NOMO-1 treated with dmso at 0.1 percent for 144 hours (cell line): ENCODE measurements around the gene TCHP.
A peak's percentile ranks its signal among the peaks of the same experiment; 100 is the strongest.
"Not testable (repeated sequence)": the region's sequence is repeated elsewhere in the genome, so short reads cannot be mapped to it uniquely, and the experiment has no call there.

Source experiments
- DNase-seq: peaks from one replicate; lab custom pipeline; 2025; ENCODE audit not compliant: unreplicated experiment; lab: John Stamatoyannopoulos, UW

TCHP gene

DNA sequence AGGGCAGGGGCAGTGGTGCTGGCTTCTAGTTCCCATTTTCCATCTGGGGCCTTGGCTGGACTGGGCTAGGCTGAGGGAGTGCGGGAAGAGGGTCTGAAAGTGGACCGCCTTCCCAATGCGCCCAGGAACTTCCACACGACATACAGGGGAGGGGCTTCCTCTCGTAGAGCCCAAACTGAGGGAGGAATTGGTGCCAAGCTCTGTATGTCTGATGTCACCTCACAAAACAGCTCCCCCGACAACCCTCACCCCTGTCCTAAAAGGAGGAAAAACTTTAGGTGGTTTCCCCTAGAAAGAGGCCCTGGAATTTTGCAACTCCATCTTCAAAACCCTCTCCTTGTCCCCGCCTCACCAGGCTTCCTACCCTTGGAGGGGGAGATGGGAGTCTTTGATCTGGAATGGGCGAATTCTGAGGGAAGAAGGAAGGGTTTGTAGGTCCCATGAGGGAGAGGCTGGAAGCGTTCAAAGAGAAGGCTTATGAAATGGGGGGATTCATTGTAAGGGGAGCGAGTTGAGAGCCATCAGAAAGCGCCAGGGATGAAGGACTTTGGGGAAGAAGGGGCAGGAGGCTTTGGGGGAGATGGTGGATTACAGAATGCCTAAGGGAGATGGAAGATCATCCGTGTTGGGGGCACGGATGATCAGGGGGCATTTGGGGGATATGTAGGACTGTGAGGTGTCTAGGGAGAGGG lies 20.6 kb upstream of the TCHP start:
- DNase-seq = no peak

DNA sequence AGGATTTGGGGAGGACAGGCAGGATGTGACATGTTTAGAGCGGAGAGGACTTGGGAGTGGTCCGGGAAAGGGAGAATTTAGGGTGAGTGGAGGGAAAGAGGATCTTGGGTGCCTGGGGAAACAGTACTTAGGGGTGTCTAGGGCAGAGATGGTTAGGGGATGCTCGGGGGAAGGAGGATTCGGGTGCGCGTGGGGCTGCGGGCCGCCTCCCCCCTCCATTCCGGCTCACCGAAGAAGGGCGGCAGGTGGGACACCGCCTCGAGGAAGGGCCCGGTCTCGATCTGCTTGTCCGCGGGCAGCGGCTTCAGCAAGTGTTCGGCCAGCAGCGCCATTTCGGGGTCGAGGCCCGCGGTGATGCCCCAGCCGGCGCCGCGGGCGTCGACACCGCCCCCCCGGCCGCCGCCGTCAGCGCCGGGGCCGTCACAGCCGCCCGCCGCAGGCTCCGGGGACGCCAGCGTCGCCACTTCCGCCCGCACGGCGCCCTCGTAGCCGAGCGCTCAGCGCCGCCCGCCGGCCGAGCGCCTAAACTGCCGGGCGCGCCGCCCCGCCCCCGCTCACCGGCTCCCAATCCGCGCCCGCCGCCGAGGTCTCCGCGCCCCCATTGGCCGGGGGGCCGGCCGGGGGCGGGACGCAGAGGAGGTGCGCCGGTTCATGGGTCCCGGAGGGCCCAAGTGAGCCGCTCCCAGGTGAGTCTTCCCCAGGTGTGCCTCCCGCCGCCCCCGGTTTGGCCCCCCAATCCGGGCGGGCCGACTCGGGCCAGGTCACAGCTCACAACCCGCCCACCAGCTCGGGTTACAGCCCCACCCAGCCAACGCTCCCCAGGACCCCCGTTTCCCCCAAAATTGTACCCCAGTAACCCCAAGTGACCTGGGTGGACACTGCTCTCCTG lies 19.8 kb upstream of the TCHP start, which contains the start of gene GLTP:
TSS of gene GLTP (minus strand) at position 499 of the 889 bp plus-strand sequence. CDS start at position 332, 167 bp downstream.
- DNase-seq = peak; percentile 74

GRCh38 chr12:109880938-109881337 lies 19.1 kb upstream of the TCHP start:
- no peak for DNase-seq

GRCh38 chr12:109881752-109882151 lies 18.3 kb upstream of the TCHP start:
- DNase-seq = no peak

GRCh38 chr12:109883461-109883860 lies 16.6 kb upstream of the TCHP start:
- no peak for DNase-seq

- no peak for DNase-seq
Measured at GRCh38 chr12:109885616-109886015, 14.5 kb upstream of the TCHP start.

DNA sequence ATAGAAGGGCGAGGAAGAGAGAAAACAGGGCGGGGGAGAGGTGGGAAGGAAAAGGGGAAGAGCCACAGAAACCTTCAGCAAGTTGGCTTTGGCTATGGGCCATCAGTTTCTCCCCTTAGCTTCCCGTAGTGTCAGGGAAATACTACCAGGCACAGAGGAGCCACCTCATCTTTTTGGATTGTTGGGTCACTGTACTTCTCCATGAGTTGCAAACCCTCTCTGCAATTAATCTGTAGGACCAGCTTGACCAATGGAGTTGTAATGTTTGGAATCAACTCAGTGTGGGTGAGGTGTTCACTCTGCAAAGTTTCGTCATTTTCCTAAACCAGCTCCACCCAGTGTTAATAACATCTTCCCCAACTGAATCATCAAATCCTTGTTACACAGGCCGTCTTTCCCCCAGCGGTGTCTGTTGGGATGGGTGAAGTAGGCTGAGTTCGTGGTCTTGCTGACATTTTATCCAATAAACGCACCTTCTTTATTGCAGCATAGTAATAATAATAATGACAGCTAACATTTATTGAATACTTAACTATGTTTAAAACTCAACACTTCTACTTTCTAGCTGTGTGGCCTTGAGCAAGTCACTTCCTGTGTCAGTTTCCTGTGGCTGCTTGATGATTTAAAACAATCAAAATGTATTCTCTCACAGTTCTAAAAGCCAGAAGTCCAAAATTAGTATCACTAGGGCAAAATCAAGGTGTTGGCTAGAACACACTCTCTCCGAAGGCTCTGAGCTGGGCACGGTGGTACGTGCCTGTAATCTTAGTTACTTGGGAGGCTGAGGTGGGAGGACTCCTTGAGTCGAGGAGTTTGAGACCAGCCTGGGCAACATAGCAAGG lies 11.7 kb upstream of the TCHP start:
- DNase-seq = peak; percentile 74

DNA sequence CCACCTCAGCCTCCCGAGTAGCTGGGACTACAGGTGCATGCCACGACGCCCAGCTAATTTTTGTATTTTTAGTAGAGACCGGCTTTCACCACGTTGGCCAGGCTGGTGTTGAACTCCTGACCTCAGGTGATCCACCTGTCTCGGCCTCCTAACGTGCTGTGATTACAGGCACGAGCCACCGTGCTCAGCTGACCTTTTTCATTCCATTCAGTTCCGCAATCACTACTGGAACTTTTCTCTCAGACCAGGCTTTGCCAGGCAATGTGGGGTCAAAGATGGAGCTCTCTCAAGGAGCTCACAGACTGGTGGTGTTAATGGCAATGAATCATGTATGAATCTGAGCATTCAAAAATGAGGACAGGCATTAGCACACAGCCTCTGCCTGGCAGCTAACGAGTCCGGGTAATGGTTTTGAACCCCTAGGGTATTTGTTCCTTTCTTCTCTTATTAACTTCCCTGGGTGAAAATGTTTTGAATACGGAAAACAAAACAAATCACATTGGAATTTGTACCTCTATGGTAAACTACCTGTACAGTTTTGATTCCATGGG lies 9.4 kb upstream of the TCHP start:
- DNase-seq = no peak

DNA sequence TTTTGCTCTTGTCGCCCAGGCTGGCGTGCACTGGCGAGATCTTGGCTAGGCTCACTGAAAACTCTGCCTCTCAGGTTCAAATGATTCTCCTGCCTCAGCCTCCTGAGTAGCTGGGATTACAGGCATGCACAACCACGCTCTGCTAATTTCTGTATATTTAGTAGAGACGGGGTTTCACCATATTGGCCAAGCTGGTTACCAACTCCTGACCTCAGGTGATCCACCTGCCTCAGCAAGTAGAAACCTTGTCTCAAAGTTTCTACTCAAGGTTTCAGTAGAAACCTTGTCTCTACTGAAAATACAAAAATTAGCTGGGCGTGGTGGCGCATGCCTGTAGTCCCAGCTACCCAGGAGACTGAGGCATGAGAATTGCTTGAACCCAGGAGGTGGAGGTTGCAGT lies 8.3 kb upstream of the TCHP start:
- DNase-seq = not testable (repeated sequence)

DNA sequence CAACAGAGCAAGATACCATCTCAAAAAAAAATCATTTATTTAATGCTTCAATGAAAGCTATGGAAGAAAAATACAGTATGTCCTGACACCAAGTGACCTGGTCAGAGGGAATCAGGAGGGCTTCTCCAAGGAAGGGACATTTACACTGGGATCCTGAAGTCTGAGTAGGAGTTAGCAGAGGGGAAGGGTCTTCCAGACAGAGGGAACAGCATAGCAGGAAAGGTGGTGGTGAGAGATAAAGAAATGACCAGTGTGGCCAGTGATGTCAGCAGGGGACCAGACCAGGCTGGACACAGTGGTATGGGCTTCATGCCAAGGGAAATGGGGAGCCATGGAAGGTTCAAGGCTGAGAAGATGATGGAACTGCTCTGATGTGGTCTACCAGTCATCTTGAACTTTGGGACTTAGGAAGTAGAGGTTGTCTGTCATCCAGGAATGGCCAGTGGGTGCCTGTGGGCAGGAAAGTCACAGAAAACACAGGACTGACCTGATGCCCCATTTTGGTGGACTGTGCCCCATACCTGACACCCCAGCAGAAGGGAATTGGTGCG lies 7.8 kb upstream of the TCHP start:
- no peak for DNase-seq

DNA sequence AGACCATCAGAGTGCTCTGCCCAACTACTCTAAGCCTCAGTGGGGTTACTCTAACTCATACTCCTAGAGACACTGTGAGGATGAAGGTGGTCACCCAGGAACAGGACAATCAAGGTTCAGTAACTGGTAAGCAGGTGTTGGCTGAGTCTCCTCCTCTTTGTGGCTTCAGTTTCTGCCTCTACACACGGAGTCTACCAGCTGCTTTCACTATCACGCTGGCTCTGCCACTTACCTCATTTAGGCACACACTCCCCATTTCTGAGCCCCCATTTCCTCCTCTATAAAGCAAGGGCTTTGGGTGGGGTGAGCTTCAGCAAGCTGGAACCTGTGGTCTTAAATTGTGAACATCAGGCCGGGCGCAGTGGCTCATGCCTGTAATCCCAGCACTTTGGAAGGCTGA lies 7.3 kb upstream of the TCHP start:
- DNase-seq = no peak

GRCh38 chr12:109893261-109893995 lies 6.6 kb upstream of the TCHP start:
- no peak for DNase-seq

DNA sequence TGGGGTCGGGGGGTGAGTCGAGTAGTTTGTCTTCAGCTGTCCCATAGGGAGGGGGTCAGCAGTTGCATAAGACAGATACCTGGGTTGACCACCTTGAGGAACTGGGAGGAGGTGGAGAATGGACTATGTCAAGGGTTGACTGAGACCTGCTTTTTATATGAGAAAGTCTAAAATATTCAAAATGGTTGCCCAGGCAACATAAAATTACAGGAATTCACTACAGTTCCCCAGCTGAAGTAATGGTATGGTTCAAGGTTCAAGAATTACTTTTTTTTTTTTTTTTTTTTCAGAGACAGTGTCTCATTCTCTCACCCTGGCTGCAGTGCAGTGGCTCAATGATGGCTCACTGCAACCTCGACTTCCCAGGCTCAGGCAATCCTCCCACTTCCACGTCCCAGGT lies 5.1 kb upstream of the TCHP start:
- DNase-seq = no peak

DNA sequence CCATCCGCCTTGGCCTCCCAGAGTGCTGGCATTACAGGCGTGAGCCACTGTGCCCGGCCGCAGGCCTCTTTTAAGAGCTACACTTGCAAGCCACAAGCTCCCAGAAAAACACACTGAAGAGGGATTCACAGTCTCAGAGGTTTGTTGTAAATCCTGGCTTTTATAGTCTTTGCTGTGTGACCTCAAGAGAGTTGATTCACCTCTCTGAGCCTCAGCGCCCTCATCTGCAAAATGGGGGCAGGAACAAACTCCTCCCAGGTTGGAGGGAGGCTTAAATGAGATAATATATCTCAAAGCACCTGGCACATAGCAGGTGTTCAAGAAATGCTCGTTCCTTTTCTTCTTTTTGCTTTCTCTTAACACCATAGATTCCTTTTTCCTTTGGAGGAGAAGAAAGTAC lies 3.9 kb upstream of the TCHP start:
- DNase-seq = no peak

DNA sequence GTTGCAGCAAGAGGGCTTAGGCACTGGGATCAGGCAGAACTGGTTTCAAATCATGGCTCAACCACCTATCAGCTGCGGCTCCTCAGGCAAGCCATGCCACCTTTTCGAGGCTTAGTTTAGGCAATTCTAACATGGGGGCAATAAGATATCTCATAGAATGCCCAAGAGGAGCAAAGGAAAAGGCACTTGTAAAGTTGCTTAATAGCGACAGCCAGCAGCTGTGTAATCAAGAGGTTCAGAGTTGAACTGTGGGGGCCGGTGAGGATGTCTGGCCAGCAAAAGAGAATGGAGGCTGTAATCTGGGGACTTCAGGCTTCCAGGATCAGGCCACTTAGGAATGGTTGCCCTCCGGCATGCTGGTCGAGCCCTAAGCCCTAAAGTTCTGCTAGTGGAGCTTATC lies 3.0 kb upstream of the TCHP start:
- DNase-seq = no peak

DNA sequence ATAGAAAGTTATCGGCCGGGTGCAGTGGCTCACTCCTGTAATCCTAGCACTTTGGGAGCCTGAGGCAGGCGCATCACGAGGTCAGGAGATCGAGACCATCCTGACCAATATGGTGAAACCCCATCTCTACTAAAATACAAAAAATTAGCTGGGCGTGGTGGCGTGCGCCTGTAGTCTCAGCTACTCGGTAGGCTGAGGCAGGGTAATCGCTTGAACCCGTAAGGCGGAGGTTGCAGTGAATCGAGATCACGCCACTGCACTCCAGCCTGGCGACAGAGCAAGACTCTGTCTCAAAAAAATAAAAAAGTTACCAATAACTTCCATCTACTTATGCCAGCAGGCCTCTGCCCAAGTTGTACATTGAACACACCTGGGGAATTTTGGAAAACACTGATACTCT lies 729 bp upstream of the TCHP start:
- not testable (repeated sequence) for DNase-seq

GRCh38 chr12:109900752-109901580 lies 892 bp downstream of the TCHP start:
- DNase-seq = no peak

- DNase-seq = no peak
Measured at GRCh38 chr12:109902891-109903418, 2.9 kb downstream of the TCHP start.

DNA sequence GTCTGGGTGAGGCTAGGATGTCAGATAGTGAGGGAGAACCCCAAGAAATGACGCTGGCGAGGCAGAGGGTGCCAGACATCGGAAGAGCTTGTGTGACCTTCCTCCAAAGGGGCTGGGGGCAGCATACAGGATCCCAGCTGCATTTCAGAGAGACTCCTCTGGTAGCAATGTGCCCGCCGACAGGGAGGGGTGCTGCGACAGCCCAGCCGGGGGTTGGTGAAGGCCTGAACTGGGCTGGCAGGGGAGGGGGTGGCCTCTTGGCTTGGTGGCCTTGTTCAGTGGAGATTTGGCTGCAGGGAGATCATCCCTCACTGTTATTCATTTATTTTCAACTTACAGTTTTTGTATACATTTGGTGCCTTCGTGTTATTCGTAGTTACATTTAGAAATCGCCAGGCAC lies 5.2 kb downstream of the TCHP start:
- DNase-seq = no peak
